ENCODE results near the gene NBAS.

The NBAS gene

GRCh38 chr2:15372019-15372418, 189.1 kb downstream of the NBAS start:
- POLR2A ChIA-PET, result no interaction called here
- no peak for TF ChIP-seq CTCF (IDR thresholded peaks at IDR 0.05; ENCODE audit: control extremely low read depth, extremely low read depth, low read depth, missing control alignments)
- CTCF ChIA-PET, result interaction anchor here (1.0 to 2.4 kb wide), 4 partner anchors 8 to 14 kb away, joined by 3 to 7 read pairs (median 5); no protein-coding TSS in a partner anchor
- DNase-seq (ENCODE audit: extremely low spot score), result no peak

GRCh38 chr2:15369129-15369528, 192.0 kb downstream of the NBAS start:
- no peak for TF ChIP-seq CTCF (IDR thresholded peaks at IDR 0.05; ENCODE audit: control extremely low read depth, extremely low read depth, low read depth, missing control alignments)
- DNase-seq (ENCODE audit: extremely low spot score), result no peak
- CTCF ChIA-PET, result interaction anchor here (0.8 to 1.1 kb wide), 2 partner anchors 14 to 31 kb away, joined by 3 read pairs; no protein-coding TSS in a partner anchor
- POLR2A ChIA-PET, result no interaction called here

GRCh38 chr2:15367715-15368114, 193.4 kb downstream of the NBAS start:
- TF ChIP-seq CTCF (IDR thresholded peaks at IDR 0.05; ENCODE audit: control extremely low read depth, extremely low read depth, low read depth, missing control alignments), result no peak
- CTCF ChIA-PET, result interaction anchor here (1.2 kb wide), 1 partner anchor 10 kb away, joined by 3 read pairs; no protein-coding TSS in a partner anchor
- no peak for DNase-seq (ENCODE audit: extremely low spot score)
- POLR2A ChIA-PET, result no interaction called here

- no peak for TF ChIP-seq CTCF (IDR thresholded peaks at IDR 0.05; ENCODE audit: control extremely low read depth, extremely low read depth, low read depth, missing control alignments)
- ChIA-PET POLR2A (no interaction called here), CTCF (interaction anchor here (1.2 kb wide), 1 partner anchor 11 kb away, joined by 3 read pairs; no protein-coding TSS in a partner anchor)
- no peak for DNase-seq (ENCODE audit: extremely low spot score)
Measured at GRCh38 chr2:15367205-15367604, 193.9 kb downstream of the NBAS start.

GRCh38 chr2:15365411-15365810, 195.7 kb downstream of the NBAS start:
- TF ChIP-seq CTCF (IDR thresholded peaks at IDR 0.05; ENCODE audit: control extremely low read depth, extremely low read depth, low read depth, missing control alignments), result no peak
- CTCF ChIA-PET, result interaction anchor here (1.5 to 2.2 kb wide), 3 partner anchors 7 to 25 kb away, joined by 3 to 5 read pairs (median 4); no protein-coding TSS in a partner anchor
- DNase-seq (ENCODE audit: extremely low spot score), result no peak

GRCh38 chr2:15364561-15364960, 196.6 kb downstream of the NBAS start:
- ChIA-PET POLR2A (no interaction called here), CTCF (interaction anchor here (0.8 to 2.2 kb wide), 3 partner anchors 8 to 48 kb away, joined by 3 to 5 read pairs (median 3); no protein-coding TSS in a partner anchor)
- TF ChIP-seq CTCF (IDR thresholded peaks at IDR 0.05; ENCODE audit: control extremely low read depth, extremely low read depth, low read depth, missing control alignments), result no peak
- no peak for DNase-seq (ENCODE audit: extremely low spot score)

More at GRCh38 chr2:15365411-15365810, 195.7 kb downstream of the NBAS start:
- POLR2A ChIA-PET, result no interaction called here

Data from GM10248 (cell line).